SW480 (cell line): ENCODE measurements around the gene P2RY2.

Source experiments
- DNase-seq: peaks from one replicate; pipeline ENCODE4 v3.0.0-alpha.2; 2016; ENCODE audit warnings: low spot score

P2RY2 gene

DNA sequence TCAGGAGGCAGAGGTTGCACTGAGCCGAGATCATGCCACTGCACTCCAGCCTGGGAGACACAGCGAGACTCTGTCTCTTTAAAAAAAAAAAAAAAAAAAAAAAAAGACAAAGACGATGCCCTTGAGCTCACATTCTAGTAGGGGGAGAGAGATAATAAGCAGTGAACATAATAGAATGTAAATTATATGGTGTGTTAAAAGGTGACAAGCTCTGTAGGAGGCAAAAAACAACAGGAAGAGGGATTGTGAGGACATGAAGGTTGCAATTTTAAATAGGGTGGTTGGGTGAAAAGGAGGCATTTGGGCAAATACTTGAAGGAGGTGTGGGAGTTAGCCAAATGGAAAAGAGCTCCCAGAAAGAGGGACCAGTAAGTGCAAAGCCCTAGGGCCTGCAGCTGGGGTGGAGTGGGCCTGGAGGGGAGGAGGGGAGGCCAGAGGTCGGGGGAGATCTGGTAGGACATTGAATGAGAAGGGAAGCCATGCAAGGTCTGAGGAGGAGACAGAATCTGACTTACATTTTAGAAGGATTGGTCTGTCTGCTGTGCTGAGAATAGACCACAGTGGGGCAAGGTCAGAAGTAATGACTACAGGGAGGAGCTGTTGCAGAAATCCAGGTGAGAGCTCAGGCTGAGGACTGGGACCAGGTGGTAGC lies 26.6 kb downstream of the P2RY2 start:
- no peak for DNase-seq

DNA sequence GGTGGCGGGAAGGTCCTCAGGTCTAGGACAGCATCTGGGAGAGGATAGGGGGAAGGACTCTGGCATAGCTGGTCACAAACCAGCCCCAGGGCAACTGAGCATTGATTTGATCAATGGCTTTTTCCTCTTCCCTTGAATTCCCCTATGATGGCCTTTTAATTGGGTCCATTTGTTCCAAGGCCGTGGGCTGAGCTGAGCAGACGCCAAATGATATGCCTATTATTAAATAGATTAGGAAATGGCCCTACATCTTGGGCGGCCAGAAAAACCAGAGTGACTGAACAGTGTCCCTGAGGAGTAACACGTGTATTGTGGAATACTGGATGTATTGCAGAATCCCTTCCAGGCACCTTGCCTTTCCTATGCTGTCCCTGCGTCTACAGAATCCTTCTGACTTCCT lies 27.4 kb downstream of the P2RY2 start:
- DNase-seq, result no peak

DNA sequence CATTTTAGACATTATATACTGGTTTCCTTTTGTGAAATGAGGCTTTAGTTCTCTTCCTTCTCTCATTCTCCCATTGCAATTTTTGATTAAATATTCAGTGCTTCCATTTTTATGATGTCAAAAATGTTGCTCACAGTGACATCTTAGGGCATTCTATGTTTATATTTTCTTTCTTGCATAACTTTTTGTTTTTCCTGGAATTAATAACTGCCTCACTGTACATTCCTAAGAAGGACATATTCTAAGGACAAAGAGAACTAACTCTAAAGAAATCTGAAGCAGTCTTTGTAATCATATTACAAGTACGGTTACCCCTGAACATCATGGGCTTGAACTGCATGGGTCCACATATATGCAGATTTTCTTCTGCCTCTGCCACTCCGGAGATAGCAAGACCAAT lies 28.2 kb downstream of the P2RY2 start:
- DNase-seq, result no peak

DNA sequence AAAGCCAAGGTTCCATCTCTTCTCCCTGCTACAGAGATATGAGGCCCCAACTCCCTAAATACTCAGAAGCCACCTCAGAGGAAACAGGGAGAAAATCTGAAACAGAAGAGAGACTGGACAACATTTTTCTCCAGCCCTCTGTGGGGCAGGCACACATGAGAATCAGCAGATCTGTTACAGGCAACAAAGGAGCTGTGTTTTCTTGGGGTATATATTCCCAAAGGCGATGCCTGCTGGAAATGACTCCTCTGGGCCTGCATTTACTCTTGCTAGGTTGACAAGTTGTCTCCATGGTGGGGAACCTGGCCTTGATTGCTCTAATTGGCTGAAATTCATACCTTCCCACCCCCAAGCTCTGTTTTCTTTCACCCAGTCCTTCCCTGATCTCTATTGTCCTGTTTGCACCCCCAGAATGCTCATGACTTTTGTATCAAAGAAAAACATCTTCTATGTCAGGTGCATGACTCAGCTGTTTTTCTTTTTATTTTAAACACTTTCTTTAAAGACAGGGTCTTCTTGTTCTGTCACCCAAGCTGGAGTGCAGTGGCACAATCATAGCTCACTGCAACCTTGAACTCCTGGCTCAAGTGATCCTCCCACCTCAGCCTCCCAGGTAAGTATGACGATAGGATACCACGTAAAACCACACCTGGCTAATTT lies 30.6 kb downstream of the P2RY2 start:
- no peak for DNase-seq

DNA sequence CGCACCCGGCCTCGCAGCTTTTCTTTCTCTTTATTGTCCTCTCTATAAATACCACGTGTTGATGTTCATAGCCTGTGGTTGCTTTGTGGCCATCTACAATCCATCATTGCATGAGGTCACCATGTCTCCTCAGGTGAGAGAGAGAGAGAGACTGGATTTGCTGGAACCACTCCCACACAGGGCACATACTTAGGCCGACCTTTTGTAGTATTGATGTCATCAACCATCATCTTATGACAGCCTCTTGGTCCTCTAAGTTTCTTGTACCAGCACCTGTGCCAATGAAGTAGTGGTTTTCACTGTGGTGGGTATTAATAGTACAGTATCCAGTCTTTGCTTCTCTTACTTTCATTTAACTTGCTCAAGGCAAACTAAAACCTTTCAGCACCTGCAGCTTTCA lies 31.2 kb downstream of the P2RY2 start:
- peak; percentile 85 for DNase-seq

DNA sequence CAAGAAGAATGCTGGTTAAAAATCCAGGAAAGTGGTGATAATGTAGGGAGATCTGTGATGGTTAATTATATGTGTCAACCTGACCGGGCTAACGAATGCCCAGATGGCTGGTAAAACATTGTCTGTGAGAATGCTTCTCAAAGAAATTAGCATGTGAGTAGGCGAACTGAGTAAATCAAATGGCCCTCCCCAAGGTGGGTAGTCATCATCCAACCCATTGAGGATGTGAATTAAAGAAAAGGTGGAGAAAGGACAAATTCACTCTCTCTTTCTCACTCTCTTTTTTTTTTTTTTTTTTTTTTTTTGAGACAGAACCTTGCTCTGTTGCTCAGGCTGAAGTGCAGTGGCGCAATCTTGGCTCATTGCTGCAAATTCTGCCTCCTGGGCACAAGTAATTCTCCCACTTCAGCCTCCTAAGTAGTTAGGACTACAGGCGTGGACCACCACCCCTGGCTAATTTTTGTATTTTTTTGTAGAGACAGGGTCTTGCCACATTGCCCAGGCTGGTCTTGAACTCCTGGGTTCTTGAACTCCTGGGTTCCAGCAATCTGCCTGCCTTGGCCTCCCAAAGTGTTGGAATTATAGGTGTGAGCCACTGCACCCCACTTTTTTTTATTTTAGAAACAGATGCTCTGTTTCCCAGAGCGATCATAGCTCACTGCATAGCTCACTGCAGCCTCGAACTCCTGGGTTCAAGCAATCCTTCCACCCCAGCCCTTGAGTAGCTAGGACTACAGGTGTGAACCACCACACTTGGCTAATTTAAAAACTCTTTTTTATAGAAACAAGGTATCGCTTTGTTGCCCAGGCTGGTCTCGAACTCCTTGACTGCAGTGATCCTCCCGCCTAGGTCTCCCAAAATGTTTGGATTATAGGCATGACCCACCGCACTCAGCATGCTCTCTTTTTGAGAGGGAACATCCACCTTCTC lies 32.0 kb downstream of the P2RY2 start:
- no peak for DNase-seq

DNA sequence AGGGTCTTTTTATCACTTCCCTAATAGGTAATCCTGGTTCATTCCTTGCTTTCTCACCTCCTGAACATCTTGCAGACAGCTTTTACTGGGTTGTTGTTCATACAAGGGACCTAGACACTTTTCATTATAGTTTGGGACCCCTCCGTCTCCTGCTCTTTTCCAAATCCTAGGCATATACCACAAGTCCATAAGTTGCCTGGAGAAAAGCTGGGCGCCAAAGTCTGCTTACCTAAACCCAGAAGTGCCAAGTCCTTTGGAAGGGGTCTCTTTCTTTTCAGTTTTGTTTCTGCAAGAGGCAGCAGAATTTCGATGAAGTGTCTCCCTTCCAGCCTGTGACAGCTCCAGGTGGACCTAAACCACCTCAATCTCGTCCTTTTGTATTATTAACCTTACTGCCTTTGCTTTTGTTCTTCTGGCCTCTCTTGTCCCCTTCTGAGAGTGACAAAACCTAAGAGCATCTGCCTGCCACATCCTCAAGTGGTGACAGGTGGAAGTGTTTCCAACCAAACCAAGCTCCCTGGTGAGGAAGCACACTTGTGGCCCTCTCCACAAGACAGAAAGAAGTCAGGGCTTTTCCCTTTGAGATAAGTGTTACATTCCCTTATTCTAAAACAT lies 34.6 kb downstream of the P2RY2 start:
- DNase-seq, result peak; percentile 42

DNA sequence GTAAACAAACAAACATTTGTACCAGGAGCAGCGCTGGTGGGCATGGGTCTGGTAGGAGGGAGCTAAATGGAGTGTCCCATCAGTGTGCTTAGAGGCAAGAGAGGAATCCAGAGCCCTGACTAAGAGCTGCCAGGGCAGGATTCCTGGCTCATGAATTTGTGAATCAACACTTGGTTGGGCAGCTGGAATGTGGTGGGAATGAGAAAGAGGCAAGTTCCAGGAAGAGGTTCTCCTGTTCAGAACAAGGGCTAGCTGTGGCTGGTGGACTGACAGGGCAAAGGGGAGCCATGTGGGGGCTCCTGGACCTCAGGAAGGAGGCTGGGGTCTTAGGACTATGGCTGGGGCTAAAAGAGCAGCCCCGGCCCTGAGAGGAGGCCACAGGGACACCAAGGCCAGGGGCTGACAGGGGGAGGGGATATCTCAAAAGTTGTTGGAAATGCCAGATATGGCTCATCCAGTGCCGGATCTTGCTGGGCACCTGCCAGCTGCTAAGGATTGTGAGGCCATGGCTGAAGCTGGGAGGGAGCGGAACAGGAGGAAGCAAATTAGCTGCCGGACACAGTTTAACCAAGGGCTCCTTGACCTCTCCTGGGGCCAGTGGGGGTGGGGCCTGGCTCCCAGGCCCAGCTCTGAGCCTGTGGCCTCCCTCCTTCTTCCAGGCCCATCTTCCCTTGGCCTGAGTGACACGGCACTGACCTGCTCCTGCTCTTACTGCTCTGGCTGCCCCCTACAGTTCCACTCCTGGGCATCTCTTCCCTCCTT lies 39.4 kb downstream of the P2RY2 start:
- DNase-seq, result peak; percentile 45

DNA sequence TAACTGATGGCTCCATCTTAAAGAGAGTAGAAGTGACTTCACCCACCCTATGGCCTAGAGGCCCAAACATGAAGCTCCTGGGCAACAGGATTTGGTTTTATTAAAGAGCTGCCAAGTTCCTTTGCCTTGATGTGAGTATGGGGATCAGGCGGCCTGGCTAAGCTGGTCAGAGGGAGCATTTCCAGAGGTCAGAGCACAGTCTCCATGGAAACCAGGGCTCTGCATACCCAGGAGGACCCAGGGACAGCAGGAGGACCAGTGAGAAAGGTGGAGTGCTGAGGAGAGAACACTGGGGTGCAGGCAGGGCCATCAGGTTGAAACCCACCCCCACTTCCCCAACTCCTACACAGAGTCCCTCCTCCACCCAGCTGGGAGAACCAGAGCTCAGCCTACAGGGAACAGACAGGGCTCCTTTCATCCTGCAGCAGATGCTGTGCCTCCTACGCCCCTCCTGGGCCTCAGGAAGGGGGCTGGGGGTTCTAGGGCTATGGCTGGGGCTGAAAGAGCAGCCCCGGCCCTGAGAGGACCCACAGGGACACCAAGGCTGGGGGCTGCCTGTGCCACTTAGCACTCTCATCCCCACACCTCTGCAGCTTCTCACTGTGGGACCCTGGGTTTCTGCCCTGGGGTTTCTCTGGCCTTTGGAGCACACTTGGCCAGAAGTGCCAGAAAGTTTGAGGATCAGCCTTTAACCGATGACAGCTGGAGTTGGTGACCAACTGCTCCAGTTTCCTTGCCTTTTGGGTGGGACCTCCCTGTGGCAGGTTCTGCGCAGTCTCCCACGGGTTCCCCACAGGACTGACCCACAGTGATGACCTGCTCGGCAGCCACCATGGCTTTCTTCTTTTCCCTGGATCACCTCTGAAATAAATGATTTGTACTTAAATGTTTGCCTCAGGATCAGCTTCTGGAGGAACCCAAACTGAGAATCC lies 40.3 kb downstream of the P2RY2 start:
- DNase-seq, result no peak

DNA sequence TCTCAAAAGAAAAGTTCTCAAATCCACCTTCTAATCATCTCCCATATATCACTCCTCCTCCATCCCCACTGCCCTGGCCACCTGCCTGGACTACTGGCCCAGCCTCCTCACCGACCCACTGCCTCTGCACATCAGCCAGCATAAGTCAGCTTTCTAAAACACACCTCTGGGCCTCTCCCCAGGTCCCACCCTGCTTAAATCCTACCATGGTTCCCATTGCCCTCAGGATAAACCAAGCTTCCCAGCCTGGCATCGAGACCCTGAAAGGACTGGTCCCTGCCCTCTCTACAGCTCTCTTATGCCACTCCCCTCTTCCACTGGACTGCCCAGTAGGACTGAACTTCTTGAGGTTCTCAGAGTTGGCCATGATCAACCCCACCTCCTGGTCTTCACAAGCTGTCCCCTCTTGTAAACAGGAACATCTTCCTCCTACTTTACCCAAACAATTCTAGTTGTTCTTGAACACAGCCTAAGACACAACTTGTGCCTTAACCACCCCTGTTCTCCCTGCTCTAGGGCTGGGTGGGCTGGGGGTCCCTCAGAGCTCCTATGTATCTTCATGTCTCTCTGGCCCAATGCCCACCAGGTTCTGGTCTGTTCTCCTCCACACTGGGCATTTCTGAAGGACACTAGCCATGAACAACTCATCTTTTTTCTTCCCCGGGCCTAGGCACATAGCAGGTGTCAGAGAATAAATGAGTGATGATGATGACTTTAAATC lies 41.5 kb downstream of the P2RY2 start:
- no peak for DNase-seq

DNA sequence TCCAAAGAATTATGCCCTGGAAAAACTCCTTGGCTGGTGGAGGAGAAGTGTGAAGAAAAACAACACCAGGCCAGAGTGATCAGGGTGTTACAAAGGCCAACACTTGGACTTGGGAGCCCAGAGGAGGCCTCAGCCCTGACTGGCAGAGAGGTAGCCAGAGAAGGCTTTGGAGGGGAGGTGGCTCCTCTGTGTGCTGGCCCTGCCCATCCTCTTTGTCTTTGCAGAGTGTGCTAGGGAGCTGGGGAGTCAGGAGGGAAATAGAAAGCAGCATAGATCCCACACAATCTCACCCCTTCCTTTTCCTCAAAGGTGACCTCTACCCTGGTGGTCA lies 42.0 kb downstream of the P2RY2 start:
- DNase-seq, result no peak

DNA sequence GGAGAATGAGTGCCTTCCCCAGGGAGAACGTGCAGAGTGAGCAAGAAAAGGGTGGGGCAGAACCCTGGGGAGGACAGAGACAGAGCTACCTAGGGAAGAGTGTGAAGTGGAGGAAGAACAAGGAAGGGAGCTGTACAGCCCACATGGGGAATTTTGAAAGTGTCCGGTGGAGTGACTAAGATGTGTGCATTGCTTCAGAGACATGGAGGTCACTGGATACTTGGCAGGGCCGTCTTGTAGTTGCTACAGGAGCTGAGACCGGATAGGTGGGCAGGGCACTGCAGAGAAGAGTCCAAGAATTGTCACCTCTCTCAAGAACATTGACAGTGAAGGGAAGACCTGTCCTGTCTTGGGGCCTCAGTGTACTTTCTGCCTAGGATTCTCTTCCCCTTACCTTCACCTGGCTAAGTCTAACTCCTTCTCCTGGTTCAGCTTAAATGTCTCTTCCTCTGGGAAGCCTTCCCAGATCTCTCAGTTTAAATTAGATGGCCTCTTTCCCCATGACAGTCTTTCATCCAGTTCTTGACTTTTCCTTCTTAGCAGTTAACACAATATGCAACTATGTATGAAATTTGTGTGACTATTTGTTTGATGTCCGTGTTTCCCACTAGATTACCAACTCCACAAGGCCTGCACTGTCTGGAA lies 44.9 kb downstream of the P2RY2 start:
- no peak for DNase-seq

DNA sequence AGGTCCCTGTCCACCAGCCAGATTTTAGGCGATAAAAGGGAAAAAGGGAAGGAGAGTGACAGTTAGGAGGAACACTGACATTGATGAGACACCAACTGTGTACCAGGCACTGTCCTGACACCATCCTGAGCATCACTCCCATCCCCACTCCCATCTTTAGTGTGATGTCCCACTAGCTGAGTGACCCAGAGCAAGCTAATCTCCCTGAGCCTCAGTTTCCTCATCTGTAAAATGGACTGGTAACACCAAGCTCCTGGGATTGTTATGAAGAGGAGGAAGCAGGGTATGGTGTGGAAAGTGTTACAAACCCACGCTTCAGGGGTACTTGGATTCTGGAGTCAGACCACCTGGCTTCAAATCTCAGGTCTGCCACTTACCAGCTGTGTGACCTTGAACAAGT lies 45.6 kb downstream of the P2RY2 start:
- DNase-seq, result no peak

DNA sequence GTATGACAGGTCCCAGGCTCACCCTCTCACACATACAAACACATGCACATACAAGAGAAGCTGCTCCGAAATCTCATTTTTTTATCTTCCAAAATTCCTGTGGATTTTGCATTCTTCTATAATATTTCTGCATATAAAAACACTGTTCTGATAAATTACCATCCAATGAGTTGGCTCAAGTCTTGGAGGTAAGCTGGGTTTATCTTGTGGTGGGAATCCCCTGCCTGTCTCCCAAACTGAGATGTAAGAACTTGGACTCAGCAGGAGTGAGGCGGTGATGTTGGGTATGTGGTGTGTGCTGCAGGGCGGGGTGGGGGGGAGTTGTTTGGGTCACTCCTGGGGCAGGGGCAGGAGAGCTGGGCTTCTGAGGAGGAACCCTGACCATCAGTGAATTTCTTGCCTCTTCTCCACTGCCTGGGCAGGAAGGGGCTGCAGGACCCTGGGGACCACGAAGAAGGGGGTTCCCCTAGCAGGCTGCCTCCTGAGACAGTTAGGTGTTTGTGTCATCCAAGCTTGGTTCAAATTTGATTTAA lies 47.3 kb downstream of the P2RY2 start:
- no peak for DNase-seq

DNA sequence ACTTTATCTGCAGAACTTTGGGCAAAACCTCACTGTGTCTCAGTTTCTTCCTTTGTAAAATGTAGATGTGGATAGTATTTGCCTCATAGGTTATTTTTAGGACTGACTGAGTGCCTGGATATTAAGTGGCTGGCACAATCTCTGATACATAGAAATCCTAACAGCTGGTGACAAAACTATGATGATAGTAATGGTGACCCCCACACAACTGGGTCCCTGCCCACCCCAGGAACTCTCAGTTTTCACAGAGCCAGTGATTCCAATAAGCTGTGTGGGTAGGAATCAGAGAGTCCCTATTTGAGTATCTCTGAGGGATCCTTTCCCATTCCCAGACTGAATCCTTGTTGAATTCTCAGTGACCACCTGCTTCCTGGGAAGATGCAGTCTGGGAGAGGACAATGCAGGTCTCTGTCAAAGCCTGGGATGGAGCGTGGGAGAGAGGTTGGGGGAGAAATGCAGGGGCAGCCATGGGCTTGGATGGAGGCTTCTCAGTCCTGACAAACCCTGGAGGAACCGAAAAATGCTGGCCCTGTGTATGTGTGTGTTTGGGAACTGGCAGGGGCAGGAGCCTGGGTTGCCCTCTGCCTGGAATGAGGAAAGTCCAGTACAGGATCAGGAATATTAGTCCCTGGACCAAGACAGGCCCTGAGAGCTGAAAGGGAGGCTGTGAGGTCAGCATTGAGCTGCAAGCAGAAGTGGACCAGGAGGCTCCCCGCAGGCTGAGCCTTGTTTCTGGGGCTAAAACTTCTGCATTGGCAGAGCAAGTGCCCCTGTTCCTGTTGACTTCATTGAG lies 48.0 kb downstream of the P2RY2 start:
- DNase-seq, result no peak

DNA sequence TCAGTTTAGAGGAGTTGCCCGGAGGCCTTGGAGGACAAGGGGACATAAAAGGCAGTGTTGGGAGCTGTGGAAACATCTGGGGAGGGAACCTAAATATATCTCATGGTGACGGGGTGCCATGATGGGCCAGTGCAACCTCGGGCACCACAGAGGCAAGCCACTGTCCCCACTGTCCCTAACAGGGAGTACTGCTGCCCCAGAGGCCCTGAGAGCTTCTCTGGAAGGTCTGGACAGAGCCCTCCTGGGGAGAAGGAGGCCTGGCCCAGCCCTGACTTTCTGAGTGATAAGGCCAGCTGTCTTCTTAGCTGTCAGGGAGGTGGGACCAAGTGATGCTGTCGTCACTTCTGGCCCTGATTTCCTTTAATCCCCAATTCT lies 48.6 kb downstream of the P2RY2 start:
- DNase-seq, result no peak

DNA sequence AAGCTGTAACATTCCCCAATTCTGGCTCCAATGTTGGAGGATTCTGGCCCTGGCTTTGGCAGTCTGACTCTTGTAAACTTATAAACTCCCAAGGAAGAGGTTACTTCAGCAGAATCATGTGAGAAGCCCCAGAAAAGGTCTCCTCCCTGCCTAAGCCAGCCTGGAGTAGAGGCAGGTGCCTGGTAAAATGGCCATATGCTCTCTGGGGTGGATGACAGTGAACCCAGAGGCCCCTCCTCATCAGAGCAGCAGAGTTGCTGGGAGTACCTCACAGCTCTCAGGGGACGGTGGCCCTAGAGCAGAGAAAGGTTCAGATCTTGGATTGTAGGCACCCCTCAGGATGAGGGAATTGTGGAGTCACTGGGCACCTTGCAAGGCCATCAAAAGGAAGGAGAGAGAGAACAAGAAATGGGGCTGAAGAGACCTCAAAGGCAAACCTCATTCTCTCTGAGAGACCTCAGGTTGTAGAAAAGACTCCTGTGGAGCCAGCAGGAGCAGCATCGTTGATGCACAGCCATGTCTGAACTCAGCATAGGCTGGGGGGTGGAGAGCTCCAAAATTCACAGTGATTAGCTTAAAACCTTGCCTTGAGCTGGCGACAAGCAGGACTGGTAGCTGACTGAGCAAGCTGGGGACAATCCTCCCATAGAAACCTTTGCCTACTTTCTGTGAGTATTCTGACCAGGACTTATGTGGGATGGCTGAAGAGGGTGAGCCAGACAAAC lies 49.2 kb downstream of the P2RY2 start:
- no peak for DNase-seq
